PFSK-1 (cell line): ENCODE measurements around the gene SNRNP70.

Experiments used
- POLR2AphosphoS5 ChIP-seq: IDR thresholded peaks from 2 replicates; pipeline ENCODE4 v1.6.1; 2012; ENCODE audit warnings: low read depth, mild to moderate bottlenecking, control low read depth, low read length, moderate library complexity
- SIN3A ChIP-seq: IDR thresholded peaks from 2 replicates; pipeline ENCODE4 v1.6.1; 2012; ENCODE audit warnings: mild to moderate bottlenecking, low read length, moderate library complexity, borderline replicate concordance; ENCODE audit not compliant: insufficient read depth
- TF ChIP-seq, protein P1 (sequence below), 2 experiments: IDR thresholded peaks; 2 replicates each; pipeline versions ENCODE4 v1.6.1 to v1.8.0; 2011 to 2012; ENCODE audit warnings: low read depth in 2 of 2, low read length in 2 of 2, control low read depth in 1 of 2, inconsistent platforms in 1 of 2, mild to moderate bottlenecking in 1 of 2, moderate library complexity in 1 of 2; ENCODE audit not compliant: insufficient read depth in 1 of 2

DNA sequence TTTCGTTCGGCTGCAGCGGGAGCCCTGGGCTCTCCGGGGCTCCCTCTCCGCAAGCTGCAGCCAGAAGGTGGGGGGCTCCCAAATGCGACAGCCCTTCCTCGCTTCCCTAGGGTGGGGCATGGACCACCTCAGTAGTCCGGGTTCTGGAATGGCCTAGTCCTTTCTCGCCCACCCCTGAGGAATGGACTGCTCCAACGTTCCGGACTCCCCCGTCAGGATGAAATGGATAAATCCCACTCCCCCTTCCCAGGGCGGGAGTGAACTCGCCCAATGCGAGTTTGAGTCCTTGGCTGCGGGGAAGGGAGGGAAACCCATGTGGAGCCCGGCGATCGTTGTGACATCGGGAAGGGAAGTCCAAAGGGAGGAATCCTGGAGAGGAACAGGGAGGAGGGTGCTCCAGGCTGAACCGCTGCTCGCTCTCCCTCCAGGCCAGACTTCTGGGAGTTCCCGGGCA lies 64.4 kb downstream of the SNRNP70 start:
- peak; percentile 62 for TF ChIP-seq POLR2AphosphoS5
- TF ChIP-seq, protein P1, sequence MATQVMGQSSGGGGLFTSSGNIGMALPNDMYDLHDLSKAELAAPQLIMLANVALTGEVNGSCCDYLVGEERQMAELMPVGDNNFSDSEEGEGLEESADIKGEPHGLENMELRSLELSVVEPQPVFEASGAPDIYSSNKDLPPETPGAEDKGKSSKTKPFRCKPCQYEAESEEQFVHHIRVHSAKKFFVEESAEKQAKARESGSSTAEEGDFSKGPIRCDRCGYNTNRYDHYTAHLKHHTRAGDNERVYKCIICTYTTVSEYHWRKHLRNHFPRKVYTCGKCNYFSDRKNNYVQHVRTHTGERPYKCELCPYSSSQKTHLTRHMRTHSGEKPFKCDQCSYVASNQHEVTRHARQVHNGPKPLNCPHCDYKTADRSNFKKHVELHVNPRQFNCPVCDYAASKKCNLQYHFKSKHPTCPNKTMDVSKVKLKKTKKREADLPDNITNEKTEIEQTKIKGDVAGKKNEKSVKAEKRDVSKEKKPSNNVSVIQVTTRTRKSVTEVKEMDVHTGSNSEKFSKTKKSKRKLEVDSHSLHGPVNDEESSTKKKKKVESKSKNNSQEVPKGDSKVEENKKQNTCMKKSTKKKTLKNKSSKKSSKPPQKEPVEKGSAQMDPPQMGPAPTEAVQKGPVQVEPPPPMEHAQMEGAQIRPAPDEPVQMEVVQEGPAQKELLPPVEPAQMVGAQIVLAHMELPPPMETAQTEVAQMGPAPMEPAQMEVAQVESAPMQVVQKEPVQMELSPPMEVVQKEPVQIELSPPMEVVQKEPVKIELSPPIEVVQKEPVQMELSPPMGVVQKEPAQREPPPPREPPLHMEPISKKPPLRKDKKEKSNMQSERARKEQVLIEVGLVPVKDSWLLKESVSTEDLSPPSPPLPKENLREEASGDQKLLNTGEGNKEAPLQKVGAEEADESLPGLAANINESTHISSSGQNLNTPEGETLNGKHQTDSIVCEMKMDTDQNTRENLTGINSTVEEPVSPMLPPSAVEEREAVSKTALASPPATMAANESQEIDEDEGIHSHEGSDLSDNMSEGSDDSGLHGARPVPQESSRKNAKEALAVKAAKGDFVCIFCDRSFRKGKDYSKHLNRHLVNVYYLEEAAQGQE (IDR thresholded peaks at IDR 0.05; ENCODE audit: insufficient read depth in 1 of 2, low read depth in 2 of 2, low read length in 2 of 2) = no peak
- TF ChIP-seq SIN3A = no peak
